ENCODE results near the gene LEF1.
A peak's percentile ranks its signal among the peaks of the same experiment; 100 is the strongest.

Gene LEF1

DNA sequence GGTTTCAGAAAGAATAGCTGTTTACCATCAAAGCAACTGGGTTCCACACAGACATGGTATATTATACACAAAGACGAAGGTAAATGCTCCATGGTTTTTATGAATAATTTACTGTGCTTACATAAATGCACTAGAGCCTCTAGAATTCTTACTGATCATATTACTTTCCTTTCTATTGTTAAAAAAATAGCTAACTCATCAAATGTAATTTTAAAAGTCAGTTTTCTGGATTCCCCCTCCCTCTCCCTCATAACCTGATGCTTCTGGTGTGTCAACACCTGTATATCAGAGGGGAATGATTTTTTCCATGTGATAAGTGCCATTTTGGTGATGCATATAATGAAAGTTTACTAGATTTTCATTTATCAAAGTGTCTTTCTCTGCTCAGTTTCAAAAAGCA, 31.1 kb upstream of the LEF1 start:
- DNase-seq, result no peak
- Histone ChIP-seq H3K4me3 (ENCODE audit: low read depth, low read length) (no peak overlapping the region), H3K4me1 (no peaks in the 10 kb centered on the region), H3K27me3 (no peaks in the 10 kb centered on the region), H3K36me3 (no peaks in the 10 kb centered on the region), H3K9me3 (no peaks in the 10 kb centered on the region)
- TF ChIP-seq, protein P1, sequence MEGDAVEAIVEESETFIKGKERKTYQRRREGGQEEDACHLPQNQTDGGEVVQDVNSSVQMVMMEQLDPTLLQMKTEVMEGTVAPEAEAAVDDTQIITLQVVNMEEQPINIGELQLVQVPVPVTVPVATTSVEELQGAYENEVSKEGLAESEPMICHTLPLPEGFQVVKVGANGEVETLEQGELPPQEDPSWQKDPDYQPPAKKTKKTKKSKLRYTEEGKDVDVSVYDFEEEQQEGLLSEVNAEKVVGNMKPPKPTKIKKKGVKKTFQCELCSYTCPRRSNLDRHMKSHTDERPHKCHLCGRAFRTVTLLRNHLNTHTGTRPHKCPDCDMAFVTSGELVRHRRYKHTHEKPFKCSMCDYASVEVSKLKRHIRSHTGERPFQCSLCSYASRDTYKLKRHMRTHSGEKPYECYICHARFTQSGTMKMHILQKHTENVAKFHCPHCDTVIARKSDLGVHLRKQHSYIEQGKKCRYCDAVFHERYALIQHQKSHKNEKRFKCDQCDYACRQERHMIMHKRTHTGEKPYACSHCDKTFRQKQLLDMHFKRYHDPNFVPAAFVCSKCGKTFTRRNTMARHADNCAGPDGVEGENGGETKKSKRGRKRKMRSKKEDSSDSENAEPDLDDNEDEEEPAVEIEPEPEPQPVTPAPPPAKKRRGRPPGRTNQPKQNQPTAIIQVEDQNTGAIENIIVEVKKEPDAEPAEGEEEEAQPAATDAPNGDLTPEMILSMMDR (IDR thresholded peaks at IDR 0.05; ENCODE audit: low read depth, low read length), result no peak

DNA sequence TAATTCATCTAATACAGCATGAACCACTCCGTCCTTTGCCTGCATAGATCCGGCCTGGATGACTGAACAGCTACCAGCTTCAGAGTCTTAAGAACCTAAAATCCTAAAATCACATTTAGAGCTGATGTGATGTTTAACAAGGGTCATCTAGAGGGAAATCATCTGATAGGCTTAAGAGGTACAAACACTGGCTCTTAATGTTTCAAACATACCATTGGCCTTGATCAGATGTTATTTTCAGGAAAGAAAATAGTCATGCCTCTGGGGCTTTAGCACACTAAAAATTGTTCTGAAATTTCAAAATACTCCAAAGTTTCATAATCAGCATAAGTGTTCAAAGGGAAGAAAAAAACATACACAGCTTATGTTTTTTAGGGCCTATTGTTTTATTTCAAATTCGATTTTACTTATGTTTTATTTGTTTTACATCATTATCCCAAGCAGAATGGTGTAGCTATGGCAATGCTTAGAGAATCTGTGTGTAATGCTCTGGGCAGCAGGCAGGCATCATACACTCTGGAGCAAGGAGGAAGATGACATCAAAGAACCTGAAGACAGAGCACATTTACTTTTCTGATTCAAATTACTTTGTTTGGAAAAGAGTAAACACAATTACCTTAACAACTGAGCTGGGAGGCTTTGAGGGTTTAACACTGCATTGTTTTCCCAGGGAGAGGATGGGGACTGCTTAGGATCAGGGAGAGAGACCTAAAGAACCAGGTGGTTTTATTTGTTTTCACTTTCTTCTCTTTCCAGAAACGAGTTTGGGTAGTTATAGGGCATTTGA, 25.3 kb upstream of the LEF1 start:
- Histone ChIP-seq H3K9me3 (no peaks in the 10 kb centered on the region), H3K4me3 (ENCODE audit: low read depth, low read length) (no peak overlapping the region), H3K4me1 (no peaks in the 10 kb centered on the region), H3K27me3 (no peaks in the 10 kb centered on the region), H3K36me3 (no peaks in the 10 kb centered on the region)
- no peak for DNase-seq
- TF ChIP-seq, protein P1 (IDR thresholded peaks at IDR 0.05; ENCODE audit: low read depth, low read length), result no peak

- TF ChIP-seq, protein P1 (IDR thresholded peaks at IDR 0.05; ENCODE audit: low read depth, low read length), result no peak
- Histone ChIP-seq H3K36me3 (no peaks in the 10 kb centered on the region), H3K4me1 (no peaks in the 10 kb centered on the region), H3K4me3 (ENCODE audit: low read depth, low read length) (no peak overlapping the region), H3K9me3 (no peaks in the 10 kb centered on the region), H3K27me3 (no peaks in the 10 kb centered on the region)
- DNase-seq, result no peak
Observed at GRCh38 chr4:108192935-108193334, 24.2 kb upstream of the LEF1 start.

DNA sequence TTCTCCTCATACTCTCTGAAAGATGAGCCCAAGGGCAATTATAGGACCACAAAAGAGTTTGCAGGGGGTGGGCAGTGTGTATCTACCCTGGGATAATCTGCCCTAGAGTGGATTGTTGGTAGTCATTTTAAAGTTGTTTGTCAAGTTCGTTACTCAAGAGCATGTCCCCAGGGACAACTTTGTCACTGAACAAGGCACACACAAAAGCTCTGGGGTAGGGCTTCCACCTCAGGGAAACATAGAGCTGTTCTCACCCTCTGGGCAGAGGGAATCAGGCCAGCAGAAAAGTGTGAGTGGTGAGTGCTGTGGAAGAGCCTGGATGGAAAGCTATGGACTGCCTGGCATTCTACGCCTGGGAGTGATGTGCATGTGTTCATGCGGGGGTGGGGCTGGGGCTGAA, 23.3 kb upstream of the LEF1 start:
- H3K27me3 ChIP-seq, result no peaks in the 10 kb centered on the region
- TF ChIP-seq, protein P1 (IDR thresholded peaks at IDR 0.05; ENCODE audit: low read depth, low read length), result no peak
- peak; percentile 10 for DNase-seq

GRCh38 chr4:108191269-108191914, 22.7 kb upstream of the LEF1 start:
- H3K9me3 ChIP-seq, result no peaks in the 10 kb centered on the region
- TF ChIP-seq, protein P1 (IDR thresholded peaks at IDR 0.05; ENCODE audit: low read depth, low read length), result no peak
- H3K4me3 ChIP-seq (ENCODE audit: low read depth, low read length), result no peak overlapping the region
- H3K36me3 ChIP-seq, result no peaks in the 10 kb centered on the region
- DNase-seq, result no peak
- H3K27me3 ChIP-seq, result no peaks in the 10 kb centered on the region
- no peaks in the 10 kb centered on the region for H3K4me1 ChIP-seq

More for the DNA sequence above, 23.3 kb upstream of the LEF1 start:
- Histone ChIP-seq H3K4me3 (ENCODE audit: low read depth, low read length) (no peak overlapping the region), H3K36me3 (no peaks in the 10 kb centered on the region), H3K4me1 (no peaks in the 10 kb centered on the region), H3K9me3 (no peaks in the 10 kb centered on the region)

DNA sequence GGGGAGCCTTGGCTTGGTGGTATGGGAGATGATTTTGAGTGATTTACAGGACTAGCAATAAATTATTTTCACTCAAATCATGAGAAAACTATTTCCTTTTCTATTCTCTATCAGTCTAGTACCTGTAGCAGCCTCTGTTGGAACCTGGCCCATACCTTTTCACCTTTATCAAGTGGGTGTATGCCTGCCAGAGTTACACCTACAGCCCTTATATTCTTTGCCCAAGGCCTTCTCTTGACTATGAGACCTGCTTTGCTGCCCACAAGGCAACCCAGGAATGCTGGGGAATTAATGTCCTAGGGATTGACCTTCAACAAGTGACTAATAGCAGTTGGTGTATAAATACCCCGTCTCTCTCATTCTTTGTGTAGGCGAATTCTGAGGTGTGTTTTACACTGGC, 20.0 kb upstream of the LEF1 start:
- no peak overlapping the region for H3K4me3 ChIP-seq (ENCODE audit: low read depth, low read length)
- H3K9me3 ChIP-seq, result no peaks in the 10 kb centered on the region
- H3K36me3 ChIP-seq, result no peaks in the 10 kb centered on the region
- TF ChIP-seq, protein P1 (IDR thresholded peaks at IDR 0.05; ENCODE audit: low read depth, low read length), result no peak
- H3K4me1 ChIP-seq, result no peaks in the 10 kb centered on the region
- no peaks in the 10 kb centered on the region for H3K27me3 ChIP-seq
- DNase-seq, result no peak

All from BE2C (cell line).